Kidney glomerular epithelial cell (primary cell): ENCODE measurements around the gene MUC7.
"Not testable (repeated sequence)": the region's sequence is repeated elsewhere in the genome, so short reads cannot be mapped to it uniquely, and the experiment has no call there.

Experiments used
- DNase-seq: peaks from one replicate; lab custom pipeline; 2025; lab: John Stamatoyannopoulos, UW

MUC7 gene

DNA sequence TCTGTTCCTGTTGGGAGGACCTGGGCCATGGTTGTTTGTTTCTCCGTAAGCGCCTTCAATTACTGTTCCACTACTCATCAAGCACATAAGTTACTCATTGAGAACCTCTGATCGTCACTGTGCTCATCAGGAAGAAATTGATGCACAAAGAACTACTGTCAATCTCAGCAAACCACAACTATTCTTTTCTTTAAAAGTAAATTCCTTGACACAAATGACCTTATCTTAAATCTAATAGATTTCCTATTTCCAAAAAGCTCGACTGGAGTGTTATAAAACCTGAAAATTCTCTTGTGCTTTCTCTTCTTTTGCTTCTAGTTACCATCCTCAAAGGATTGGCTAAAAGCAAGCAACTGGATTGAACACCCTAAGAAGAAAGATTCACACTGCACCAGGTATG, at the start of gene MUC7:
MUC7 (plus strand) TSS at position 301 of the 400 bp plus-strand sequence. CDS start 1,825 bp downstream, outside the sequence.
- DNase-seq = no peak

DNA sequence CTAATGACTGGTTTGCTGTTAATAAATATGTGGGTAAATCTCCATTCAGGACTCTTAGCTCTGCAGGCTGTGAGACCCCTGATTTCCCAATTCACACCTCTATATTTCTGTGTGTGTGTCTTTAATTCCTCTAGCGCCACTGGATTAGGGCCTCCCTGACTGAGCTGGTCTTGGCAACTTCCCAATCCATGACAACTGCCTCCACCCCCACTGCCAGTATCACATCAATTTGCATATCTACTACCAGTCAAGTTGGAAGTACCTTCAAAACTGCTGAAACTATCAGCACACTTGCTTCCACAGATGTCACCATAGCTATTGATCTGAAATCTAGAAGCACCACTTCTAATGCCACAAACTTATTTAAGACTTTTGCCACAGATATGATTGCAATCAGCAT, 46.7 kb upstream of the MUC7 start:
- DNase-seq = no peak

DNA sequence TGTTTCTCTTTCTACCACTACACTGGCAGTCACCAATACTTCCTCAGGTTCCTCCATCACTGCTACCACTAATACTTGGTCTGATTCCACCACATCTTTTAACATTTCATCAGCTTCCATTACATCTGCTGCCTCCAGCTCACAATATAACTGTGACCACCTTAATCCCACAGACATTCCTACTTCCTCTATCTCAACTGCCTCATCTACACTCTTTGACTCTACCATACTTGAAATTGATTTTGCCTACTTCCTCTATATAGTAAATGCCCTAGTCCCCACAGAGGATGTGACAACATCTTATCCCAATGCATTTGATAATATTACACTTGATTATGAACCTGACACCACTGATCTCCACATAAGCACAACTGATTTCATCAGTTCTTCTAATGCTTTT, 45.2 kb upstream of the MUC7 start:
- no peak for DNase-seq

DNA sequence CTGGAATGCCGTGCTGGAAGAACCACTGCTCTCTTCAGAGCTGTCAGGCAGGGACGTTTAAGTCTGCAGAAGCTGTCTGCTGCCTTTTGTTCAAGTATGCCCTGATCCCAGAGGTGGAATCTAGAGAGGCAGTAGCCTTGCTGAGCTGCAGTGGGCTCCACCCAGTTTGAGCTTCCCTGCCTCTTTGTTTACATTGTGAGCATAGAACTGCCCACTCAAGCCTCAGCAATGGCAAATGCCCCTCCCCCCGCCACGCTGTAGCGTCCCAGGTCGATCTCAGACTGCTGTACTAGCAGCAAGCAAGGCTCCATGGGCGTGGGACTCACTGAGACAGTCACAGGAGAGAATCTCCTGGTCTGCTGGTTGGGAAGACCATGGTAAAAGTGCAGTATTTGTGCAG, 34.8 kb upstream of the MUC7 start:
- no peak for DNase-seq

DNA sequence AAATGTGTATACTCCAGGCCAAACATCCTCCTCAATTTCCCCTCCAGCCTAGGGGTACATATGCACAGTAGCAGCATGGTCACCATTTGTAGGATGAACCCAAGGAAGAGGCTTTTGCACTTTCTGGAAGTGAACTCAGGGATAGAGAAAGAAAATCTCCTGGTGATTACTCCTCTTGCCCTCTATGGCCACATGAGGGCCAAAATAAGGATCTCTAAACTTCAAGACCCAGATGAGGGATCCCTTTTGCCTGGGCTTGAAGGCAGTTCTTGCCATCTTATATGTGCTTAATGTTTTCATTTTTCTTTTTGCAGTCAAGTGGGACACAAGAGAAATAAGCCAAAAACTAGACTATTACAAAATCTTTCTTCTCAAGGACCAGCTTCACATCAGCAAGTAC, 29.5 kb upstream of the MUC7 start:
- DNase-seq = no peak

DNA sequence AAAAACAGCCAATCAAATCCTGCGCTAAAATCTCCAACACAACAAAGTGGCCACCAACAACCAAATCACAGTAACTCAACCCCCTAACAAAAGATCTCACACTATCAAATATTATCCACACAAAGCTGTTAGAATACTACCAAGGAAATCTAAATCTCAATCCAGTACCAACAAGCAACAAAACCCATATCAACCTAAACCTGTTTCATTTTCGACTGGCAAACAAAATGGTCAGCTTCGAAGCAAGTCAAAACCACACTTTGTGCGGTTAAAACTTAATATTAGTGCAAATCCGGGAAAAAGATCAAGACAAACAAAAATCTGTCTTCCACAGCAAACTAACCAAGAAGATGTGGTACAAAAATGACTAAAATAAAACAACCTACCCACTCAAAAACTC, 28.7 kb upstream of the MUC7 start:
- DNase-seq = no peak

DNA sequence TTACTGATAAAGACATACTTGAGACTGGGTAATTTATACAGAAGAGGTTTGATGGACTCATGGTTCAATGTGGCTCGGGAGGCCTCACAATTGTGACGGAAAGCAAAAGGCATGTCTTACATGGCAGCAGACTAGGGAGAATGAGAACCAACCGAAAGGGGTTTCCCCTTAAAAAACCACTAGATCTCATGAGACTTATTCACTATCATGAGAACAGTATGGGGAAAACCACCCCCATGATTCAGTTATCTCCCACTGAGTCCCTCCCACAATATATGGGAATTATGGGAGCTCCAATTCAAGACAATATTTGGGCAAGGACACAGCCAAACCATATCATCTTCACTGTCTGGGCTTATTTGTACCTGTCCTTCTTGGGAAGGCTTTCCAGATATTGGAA, 22.8 kb upstream of the MUC7 start:
- DNase-seq = no peak

DNA sequence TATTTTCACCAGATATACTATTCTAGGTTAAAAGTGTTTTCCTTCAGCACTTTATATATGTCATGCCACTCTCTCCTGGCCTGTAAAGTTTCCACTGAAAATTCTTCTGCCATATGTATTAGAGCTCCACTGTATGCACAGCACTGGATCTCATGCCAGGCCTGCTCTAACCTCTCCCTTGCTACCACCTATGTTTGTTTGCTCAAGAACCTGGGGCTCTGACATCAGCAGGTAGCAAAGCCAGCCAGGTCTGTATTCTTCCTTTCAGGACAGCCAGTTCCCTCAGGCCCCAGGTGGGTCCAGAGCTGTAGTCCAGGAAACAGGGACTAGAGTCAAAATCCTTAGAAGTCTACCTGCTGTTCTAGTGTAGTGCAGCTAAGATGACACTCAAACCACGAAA, 19.1 kb upstream of the MUC7 start:
- DNase-seq = no peak

DNA sequence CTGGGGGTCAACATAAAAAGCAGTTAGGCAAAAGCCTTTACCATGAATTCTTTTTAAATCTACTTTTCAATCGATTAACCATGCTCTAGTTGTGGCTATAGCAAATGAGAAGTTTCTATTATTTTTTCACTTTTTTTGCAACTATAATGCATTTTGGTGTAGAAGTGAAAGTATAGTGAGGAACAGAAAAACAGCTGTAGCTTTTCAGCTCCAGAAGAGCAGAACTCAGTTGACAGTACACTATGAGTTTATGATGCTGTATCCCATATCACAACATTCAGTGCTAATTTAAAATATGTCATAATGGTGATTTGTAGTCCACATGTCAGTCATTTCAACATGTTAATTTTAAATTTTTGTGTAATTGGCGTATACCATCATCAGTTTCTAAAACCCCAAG, 8.7 kb upstream of the MUC7 start:
- no peak for DNase-seq

DNA sequence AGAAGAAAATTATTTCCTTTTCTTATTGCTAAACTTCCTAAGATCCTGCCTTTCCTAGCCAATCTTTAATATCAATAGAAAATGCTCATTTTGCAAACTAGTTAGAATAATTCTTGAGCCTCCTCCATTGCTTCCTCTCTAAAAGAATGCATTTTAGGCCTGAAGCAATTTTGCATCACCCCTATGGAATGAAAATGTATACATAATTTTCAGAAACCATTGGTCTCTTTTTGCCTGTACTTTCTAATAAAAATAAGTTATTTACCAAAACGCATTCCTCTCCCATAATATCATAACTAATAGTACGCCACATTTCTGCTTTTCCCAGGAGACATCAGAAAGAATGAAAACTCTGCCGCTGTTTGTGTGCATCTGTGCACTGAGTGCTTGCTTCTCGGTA, 1.7 kb downstream of the MUC7 start:
- no peak for DNase-seq

DNA sequence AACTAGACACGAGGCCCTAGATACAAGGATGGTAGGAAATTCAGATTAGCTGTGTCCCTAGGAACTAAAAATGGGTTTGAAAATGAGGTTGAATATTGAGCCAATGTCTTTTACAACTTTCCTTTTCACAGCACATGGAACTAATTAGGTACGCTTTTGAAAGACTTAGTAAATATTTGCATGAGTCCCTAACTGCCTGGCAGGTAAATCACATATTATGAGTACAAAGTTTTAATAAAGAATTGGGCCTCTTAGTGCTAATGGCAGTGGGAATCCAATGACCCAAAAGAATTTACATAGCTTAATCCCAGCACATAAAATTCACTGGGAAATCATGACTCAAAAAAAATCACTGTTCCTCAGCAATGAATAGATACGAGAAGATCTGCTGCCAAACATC, 16.8 kb downstream of the MUC7 start:
- DNase-seq = no peak

DNA sequence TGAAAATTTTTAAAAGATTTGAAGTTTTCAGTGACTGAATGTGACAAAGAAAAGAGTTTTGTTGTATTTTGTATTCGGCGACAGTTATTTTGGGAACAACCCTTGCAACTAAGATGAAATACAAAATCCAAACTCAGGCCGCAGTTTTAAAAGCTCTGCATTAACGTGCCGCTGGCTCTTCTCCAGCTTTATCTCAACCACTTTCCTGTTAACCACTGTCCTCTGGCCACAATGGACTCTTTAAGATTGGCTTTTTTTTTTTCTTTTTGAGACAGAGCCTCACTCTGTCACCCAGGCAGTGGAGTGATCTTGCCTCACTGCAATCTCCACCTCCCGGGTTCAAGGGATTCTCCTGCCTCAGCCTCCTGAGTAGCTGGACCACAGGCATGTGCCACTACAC, 24.2 kb downstream of the MUC7 start:
- no peak for DNase-seq

DNA sequence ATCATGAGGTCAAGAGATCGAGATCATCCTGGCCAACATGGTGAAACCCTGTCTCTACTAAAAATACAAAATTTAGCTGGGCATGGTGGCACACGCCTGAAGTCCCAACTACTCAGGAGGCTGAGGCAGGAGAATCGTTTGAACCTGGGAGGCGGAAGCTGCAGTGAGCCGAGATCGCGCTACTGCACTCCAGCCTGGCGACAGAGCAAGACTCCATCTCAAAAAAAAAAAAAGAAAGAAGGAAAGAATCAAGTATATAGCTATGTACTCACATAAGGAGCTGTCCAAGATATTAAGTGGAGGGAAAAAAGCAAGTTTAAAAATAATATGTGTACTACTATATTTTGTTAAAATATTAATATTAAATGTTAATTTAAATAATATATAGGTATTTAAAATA, 29.8 kb downstream of the MUC7 start:
- DNase-seq = not testable (repeated sequence)

DNA sequence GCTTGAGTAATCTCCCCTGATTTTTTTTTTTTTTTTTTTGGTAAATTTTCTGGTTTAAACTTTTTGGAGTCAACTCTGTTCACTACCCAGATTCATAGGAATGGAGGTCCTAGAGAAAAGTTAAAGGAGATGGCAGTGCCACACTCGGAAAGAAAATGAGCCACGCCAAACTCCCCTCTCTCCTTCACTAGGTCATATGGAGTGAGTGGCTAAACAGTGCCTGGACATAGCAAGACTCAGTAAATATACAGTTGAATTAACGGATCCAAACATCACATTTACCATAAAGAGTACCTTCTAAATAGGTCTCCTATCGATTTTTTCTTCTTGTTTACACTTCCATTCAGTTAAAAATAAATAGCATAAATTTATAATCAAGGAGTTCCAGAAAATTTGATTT, 32.7 kb downstream of the MUC7 start:
- DNase-seq = no peak

DNA sequence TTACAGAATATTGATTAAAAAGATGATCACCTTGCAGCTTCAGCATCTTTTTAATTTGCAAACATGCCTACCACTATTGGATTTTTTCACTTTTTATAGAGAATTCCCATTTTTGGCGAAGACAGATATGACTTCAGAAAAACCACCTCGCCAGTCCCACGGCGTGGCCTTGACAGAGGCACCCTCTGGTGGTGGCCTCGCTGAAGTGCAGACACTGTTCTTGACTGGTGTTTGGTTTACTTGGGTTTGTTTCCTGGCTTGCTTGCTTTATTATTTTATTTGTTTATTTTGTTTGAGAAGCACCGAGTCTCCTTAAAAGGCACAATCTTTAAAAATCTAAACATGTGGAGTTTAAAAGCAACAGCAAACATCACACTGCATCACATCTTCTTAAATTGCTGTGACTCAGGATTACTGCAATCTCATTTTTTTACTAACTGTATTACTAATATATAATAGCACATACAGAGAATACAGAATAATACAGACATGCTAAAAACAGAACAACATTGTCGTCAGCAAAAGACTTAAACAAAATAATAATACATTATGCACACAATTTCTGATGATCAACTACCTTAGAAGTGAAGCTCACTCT, 33.3 kb downstream of the MUC7 start:
- DNase-seq = peak; percentile 41

DNA sequence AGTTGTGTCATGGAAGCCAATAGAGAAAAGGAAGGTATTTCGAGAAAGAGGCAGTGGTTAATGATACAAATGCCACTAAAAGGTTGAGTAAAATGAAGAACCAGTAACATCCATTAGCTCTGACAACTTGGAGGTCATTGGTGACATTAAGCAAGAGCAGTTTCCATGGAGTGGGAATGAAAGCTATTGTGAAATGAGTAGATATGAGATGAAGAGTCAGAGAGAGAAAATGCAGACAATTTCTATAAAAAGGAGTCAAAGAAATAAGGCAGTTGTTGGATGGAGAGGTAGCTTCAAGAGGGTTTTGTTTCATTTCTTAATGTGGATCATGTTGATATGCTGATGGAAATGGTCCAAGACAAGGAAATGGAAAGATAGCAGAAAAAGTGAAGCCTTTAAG, 36.8 kb downstream of the MUC7 start:
- no peak for DNase-seq

DNA sequence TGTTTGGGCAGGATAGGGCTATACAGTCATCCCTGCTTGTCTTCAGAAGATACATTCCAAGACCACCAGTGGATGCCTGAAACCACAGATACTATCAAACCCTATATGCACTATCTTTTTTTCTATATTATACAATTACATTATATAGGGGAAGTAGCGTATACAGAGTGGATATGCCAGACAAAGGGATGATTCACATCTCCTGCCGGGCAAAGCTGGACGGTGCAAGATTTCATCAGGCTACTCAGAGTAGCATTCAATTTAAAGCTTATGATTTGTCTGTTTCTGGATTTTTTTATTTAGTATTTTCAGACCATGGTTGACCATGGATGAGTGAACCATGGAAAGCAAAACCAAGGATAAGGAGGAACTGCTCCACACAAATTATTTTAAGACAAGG, 39.4 kb downstream of the MUC7 start:
- DNase-seq = no peak

DNA sequence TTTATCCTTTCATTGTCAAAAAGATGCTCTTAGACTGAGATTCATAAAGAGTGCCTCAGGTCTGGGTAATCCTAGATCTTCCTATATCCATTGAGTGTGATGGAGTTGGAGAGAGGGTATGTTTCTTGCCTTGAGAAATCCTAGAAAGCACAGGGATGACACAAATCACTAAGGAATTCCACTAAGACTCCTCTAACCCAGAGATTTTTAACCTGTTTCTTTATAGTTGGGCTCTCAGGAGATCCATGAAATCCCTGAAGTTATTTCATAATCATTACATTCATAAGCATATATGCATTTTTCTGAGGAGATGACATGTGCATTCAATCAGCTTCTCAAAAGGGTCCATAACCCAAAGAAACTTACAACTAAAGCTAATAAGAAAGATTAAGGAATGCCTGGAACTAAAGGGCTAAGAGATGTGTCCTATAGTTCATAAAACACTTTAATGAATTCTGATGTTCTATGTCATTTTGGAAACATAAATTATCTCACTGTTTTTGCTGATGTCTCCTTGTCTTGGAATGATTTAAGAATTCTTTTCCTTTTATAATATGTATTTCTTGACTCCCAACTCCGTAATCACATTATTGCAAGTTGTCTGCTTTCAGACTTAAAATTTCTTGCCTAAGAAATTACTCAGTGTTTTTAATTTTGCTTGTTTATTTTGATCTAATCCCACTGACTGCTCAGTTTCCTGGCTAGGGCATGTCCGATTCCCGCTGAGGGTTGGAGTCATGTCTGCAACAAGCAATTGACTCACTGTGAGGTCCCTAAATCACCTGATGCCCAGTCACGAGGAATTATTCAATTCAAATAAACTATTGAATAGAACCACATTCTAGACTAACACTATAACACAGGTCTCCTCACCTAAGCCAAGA, 43.6 kb downstream of the MUC7 start:
- DNase-seq = no peak

DNA sequence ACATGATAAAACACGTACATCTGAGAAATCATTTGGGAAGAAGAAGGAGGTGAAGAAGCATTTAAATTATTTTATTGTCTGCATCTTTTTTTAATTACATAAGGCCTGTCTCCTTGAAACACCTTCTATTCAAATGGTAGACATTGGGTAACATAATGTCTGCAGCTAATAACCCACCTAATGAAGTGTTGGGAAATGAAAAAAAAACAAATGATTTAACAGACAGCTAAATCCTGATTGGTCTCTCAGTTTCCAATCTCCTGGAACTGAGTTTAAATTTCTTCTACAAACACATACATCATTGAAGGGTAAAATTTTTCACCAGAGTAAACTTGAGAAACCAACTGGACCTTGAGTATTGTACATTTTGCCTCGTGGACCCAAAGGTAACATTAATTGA, 46.3 kb downstream of the MUC7 start, which contains the start of gene AMTN:
AMTN (plus strand) TSS at position 301 of the 400 bp plus-strand sequence. CDS start 209 bp downstream, outside the sequence.
- no peak for DNase-seq

DNA sequence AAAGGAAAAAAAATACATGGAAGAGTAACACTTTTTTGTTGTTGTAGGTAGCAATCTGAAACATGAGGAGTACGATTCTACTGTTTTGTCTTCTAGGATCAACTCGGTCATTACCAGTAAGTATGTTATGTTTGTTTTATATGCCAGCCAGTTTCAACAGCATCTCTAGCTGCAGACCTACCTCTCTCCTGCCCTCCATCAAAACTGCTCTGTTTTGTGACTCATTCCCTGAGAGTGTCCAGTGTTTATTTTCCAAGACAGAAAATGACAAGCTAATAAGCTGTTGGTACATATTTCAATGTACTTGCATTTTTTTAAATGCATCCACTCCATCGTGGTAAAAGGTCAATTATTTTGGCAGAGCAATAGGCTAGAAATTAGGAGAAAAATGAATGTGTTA, 46.7 kb downstream of the MUC7 start:
- DNase-seq = no peak

DNA sequence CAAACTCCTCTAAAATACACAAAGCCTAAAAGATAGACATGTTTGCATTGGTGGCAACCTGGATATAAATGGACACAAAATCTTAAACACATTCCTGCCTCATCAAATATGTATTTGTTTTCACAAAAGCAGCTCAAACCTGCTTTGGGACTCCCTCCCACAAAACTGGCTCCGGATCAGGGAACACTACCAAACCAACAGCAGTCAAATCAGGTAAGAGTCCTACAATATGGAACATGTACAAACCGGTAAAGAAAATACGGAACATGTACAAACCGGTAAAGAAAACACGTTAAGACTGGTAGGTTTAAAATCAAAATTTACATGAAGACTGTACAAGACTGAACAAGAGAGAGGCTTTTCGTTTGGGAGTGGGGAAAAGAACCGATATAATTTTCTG, 50.6 kb downstream of the MUC7 start:
- DNase-seq = no peak

DNA sequence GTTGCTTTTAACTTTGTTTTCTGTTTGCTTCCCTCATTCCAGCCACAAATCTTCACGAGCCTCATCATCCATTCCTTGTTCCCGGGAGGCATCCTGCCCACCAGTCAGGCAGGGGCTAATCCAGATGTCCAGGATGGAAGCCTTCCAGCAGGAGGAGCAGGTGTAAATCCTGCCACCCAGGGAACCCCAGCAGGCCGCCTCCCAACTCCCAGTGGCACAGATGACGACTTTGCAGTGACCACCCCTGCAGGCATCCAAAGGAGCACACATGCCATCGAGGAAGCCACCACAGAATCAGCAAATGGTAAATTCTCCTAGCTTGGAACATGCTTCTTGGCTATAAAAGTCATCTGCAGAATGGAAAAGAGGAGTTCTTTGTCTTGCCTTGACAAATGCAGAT, 59.0 kb downstream of the MUC7 start:
- no peak for DNase-seq

DNA sequence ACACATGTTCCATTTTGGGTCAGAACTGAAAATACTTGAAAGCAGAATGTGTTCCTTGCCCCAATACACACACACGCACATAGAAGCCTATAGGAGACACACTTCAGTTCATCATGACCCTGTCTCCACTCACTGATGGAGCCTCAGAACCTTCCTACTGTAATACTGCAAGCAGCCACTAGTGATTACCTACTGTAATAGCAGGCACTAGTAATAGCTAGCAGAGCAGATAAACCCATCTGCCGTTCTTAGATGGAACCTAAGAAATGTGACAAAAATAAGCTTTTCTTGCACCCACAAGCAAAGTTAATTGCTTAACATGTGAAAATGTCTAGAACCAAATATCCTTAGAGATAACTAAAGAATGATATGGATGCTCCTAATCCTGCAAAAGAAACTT, 60.0 kb downstream of the MUC7 start:
- no peak for DNase-seq
